GM19025 (cell line): Measurements from ENCODE around the gene TF.

Experiments used
- ATAC-seq: cut with Tn5 transposase; IDR thresholded peaks from one replicate; pipeline ENCODE4 v1.9.1; 2021; ENCODE audit warnings: mild to moderate bottlenecking, low read depth, moderate library complexity; ENCODE audit not compliant: unreplicated experiment

The TF gene

DNA sequence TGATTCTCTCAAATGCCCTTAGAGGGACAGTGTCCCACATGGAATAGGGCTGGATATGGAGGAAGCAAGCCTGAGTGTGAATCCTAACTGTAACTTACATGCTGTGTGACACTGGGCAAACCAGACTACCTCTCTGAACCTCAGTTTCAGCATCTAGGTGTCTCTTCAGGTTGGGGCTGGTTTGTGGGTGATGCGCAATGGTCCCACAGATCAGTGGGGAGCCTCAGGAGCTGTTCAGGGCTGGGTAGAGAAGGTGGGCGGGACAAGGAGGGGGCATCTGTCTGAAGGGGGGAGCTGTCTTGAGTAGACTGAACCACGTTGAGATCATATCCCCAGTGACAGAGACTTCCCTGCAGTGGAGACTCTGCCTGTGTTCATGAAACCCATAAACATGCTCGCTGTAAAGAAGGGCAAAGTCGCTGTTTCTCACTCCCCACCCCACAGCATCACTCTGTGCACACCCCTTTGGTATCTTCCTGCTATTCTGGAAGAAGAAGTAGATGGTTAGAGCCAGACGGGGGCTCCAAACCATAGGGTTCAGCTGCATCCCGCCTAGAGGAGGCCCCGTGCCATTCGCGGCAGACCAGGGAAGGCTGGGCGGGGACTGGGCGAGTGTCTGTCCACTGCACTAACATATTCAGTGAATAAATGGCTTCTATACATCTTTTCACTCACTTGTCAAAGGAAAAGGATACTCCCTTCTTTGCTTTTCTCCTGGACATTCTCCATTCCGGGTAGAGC is 87.9 kb downstream of the TF start:
- ATAC-seq: no peak

- ATAC-seq: no peak
Measured at GRCh38 chr3:133834621-133835417, 88.6 kb downstream of the TF start.

DNA sequence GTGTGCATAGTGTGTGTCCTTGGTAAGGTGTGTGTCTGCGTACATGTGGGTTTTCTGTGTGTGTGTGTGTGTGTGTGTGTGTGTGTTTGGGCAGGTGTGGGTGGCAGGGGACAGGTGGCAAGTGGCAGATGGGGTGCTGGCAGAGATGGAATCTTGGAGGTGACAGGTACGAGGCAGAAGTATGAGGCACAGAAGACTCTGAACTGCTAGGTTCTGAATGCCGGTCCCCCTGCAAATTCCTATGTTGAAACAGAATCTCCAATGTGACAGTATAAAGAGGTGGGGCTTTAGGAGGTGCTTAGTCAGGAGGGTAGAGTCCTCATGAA is 89.2 kb downstream of the TF start:
- no peak for ATAC-seq

DNA sequence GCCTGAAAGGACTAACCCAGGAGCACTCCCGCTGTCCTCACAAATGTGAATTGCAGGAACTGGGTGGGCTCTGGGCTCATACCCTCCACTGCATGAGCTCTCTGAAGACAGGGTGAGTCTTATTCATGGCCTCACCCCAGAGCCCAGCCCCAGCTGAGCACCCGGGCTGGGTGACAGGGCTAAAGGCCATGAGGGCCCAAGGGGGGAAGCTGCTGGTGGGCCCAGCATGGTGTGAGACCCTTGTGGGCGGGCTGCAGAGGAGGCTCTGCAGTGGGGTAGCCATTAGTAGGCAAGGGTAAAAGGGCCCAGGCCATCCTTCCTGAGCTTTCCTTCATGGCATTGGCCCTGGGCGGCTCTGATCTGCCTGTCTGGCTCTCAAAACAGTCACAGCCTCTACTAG is 89.8 kb downstream of the TF start:
- no peak for ATAC-seq

DNA sequence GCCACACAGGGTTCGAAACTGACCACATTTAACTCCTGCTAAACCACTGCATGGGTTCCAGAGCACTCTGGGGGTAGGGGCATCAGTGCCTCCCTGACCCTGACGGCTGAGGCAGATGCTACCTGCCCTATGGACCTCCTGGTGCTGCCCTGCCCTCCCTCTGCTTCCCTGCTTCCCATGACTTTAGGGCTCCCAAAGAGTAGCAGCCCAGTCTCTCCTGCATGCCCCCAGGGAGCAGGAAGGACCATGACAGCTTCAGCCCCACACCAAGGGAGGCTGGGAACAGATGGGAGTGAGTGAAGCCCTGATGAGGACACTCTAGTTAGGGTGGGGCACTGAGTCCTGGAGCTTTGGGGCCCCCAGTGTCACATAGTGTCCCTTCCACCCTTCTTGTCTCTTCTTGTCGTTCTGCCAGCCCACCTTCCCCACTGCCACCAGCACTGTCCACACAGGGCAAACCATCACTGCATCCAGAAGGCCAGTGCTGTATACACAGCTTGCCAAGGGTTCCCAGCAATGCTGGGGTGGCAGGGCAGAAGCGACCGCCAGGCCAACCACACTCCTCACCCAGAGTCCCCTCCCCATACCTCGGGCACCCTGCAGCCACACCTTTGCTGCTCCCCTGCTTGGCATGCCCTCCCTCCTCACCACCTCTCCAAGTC is 90.4 kb downstream of the TF start:
- ATAC-seq: no peak

DNA sequence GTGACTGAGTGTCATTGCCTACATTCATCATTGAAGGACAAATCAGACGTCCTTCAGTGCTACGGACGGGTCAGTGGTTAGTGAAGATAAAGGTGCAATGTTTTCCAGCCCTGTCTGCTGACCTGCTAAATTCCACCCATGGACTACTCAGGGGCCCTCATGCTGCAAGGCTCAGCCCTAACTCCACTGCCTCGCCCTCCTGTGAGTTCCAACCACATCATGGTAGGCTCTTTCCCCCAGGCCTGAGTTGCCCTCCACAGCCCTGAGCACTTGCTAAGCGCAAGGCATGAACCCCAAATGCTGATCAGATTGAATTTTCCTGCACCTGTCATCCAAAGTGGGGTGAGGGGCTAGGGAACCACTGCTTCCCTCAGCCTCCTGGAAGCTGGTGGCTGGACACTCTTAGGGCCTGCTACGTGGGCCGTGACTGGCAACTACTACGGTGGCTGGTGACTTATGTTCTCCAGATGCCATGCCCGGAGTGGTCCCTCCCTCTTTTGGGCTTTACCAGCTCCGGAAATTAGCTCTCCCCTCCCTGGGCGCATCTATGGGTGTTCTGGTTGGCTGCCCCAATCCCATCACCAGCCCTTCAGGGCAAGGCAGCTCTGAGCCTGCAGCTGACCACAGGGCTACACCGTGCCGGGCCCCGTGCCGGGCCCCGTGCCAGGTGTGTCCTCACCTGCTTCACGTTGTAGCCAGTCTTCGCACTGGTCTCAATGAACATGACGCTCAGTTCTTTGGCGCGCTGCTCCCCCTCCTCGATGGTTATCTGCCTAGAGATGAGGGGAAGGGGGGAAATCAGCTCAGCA is 91.5 kb downstream of the TF start:
- no peak for ATAC-seq

GRCh38 chr3:133838296-133838789 is 92.2 kb downstream of the TF start:
- ATAC-seq: no peak

DNA sequence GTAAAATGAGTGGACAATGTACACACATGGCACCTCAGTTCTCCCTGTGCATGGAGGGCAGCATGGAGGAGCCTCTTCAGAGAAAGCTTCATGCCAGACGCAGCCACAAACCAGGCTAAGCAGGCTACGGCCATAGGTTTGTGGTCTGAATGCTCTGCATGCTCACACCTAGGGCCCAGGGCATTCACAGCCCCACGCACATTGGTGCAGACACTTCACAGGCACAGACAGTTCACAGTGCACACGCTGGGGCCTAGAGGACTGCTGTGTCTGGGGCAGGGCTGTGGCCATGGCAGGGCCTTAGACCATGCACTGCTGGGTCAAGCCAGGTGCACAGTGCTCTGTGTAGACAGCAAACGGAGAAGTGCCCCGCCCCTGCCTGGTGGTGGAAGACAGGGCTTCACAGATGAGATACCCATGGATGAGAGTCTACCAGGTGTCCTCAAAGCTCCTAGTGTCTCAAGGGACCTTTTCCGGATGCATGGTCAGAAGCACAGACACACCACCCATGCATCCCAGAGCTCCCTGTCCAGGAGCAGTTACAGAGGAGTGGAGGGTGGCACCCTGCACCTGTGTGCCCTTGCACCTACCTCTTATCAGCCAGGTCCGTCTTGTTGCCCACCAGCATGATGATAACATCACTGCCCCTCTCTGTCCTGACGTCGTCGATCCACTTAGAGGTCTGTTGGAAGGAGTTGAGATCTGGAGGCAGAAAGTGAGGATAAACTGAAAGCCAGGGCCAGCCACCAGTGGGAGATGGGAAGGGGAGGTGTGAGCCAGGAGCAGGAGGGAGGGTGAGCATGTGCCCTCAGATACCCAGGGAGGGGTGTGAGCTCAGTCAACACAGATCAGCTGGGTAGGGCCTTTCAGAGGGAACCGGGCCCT is 93.0 kb downstream of the TF start:
- no peak for ATAC-seq

DNA sequence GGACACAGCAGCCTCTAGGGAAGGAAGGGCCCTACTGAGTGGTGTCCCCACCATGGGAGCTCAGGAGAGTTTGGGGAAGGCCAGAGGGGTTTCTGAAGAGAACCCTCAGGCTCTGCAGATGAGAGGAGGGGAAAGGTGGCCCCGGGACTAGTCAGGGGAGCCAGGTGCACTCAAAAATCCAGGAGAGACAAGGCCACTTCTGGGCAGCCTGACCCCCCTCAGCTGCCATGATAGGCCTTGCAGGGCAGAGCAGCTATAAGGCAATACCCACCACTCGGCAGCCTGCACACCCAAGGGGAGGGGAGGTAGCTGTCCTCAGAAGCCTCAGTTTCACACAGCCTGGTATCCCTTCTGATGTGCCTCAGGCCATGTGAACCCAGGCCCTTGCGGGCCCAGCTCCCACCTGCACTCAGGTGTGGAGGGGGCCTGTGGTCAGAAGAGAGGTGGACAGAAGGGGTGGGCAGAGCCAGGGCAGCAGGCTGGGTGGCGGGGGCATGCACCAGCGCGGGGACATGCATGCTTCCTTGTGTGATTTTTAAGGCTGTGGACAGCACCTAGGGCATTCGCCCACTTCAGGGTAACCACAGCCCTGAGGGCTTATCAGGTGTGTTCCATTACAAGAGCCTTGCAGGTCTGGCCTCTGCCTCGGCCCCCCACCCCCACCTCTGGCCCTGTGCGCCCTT is 94.0 kb downstream of the TF start:
- no peak for ATAC-seq

GRCh38 chr3:133840767-133841166 is 94.6 kb downstream of the TF start:
- ATAC-seq: no peak

DNA sequence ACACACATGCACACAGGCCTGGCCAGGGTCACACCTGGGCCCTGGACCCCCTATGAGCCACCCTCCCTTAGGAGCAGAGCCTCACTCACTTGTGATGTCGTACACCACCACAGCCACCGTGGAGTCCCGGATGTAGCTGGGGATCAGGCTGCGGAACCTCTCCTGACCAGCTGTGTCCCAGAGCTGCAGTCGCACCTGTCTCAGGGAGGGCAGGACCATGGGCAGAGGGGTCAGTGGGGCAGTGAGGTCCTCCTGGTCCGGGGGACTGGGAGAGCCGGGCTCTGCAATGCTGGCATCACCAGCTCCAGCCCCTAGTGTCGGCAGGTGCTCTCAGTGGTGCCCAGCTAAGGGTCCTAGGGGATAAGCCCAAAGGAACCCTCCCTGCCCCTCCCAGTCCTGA is 95.0 kb downstream of the TF start:
- no peak for ATAC-seq

- ATAC-seq: no peak
Measured at GRCh38 chr3:133842158-133842557, 96.0 kb downstream of the TF start.

- ATAC-seq: no peak
Measured at GRCh38 chr3:133843634-133844033, 97.4 kb downstream of the TF start.

- ATAC-seq: no peak
Measured at GRCh38 chr3:133845127-133845526, 98.9 kb downstream of the TF start.
